AG04449 (cell line): ENCODE results near the gene APAF1.
"Not testable (repeated sequence)": the region's sequence is repeated elsewhere in the genome, so short reads cannot be mapped to it uniquely, and the experiment has no call there.

Experiments
- CTCF ChIA-PET: fragments of 350-600 bp; formaldehyde crosslinking; extraction: SDS; loops from one replicate; lab custom pipeline; 2021; ENCODE audit warnings: antibody characterized with exemption; lab: Yijun Ruan, JAX
- POLR2A ChIA-PET: fragments of 400-600, 350-600 bp; formaldehyde crosslinking; extraction: SDS; loops from one replicate; lab custom pipeline; 2020; ENCODE audit warnings: antibody characterized with exemption, inconsistent platforms; lab: Yijun Ruan, JAX
- DNase-seq: peaks from one replicate; pipeline ENCODE4 v3.0.0-alpha.2; 2010; ENCODE audit warnings: low read depth, low spot score
- H3K4me3 ChIP-seq: 2 replicates; pipeline ENCODE4 v1.5.1; 2011; ENCODE audit warnings: low read depth, mild to moderate bottlenecking, control low read depth, low read length
- CTCF ChIP-seq: IDR thresholded peaks from one replicate; pipeline ENCODE4 v1.5.1; 2011; ENCODE audit warnings: mild to moderate bottlenecking, moderate library complexity, low read length, control low read depth, inconsistent platforms; ENCODE audit not compliant: insufficient read depth; ENCODE audit errors: missing control alignments

APAF1 gene

GRCh38 chr12:98644712-98645571, at the start of gene APAF1, which contains the start of gene IKBIP:
Gene APAF1 (plus strand): TSS chr12:98645290. CDS start chr12:98648360, 3,070 bp downstream.
Gene IKBIP (minus strand): TSS chr12:98644788. CDS start chr12:98644701, 87 bp downstream.
- peak within 1 kb of the TSS; percentile 92 for H3K4me3 ChIP-seq
- ChIA-PET POLR2A (interaction anchor here (0.7 to 1.6 kb wide), 4 partner anchors 9 to 51 kb away, joined by 3 to 5 read pairs (median 4); partner anchors contain the start of gene SLC25A3), CTCF (interaction anchor here (0.8 to 1.7 kb wide), 8 partner anchors 9 to 154 kb away, joined by 3 to 6 read pairs (median 4); no protein-coding TSS in a partner anchor)
- peak; percentile 49 for DNase-seq
- TF ChIP-seq CTCF, result peak; percentile 21

- ChIA-PET CTCF (interaction anchor here (1.1 to 1.2 kb wide), 2 partner anchors 31 kb away, joined by 3 to 6 read pairs; no protein-coding TSS in a partner anchor), POLR2A (interaction anchor here (0.7 to 1.6 kb wide), 2 partner anchors 9 to 126 kb away, joined by 3 to 4 read pairs; no protein-coding TSS in a partner anchor)
- DNase-seq, H3K4me3 ChIP-seq: not testable (repeated sequence)
Measured at GRCh38 chr12:98597313-98597712, 47.8 kb upstream of the APAF1 start.

- H3K4me3 ChIP-seq, result no peak overlapping the region
- POLR2A ChIA-PET, result interaction anchor here (0.6 to 1.6 kb wide), 2 partner anchors 8 to 80 kb away, joined by 3 to 5 read pairs; partner anchors contain the start of gene SLC25A3
- CTCF ChIA-PET, result interaction anchor here (1.2 to 1.4 kb wide), 2 partner anchors 16 to 36 kb away, joined by 3 read pairs; no protein-coding TSS in a partner anchor
- DNase-seq, result no peak
- no peak for TF ChIP-seq CTCF
Measured at GRCh38 chr12:98601924-98602323, 43.2 kb upstream of the APAF1 start.

GRCh38 chr12:98606359-98606988, 38.6 kb upstream of the APAF1 start:
- ChIA-PET POLR2A (interaction anchor here (0.9 to 3.5 kb wide), 2 partner anchors 8 to 12 kb away, joined by 3 to 22 read pairs; partner anchors contain the start of gene SLC25A3), CTCF (interaction anchor here (0.9 to 1.8 kb wide), 6 partner anchors 11 to 392 kb away, joined by 3 to 5 read pairs (median 3); no protein-coding TSS in a partner anchor)
- no peak for DNase-seq
- no peak overlapping the region for H3K4me3 ChIP-seq
- TF ChIP-seq CTCF, result no peak

- no peak for TF ChIP-seq CTCF
- CTCF ChIA-PET, result no interaction called here
- DNase-seq, result no peak
- no peak overlapping the region for H3K4me3 ChIP-seq
- POLR2A ChIA-PET, result interaction anchor here (0.7 to 1.0 kb wide), 2 partner anchors 12 to 19 kb away, joined by 3 to 4 read pairs; no protein-coding TSS in a partner anchor
Measured at GRCh38 chr12:98610596-98610995, 34.5 kb upstream of the APAF1 start.

- H3K4me3 ChIP-seq, result no peak overlapping the region
- POLR2A ChIA-PET, result interaction anchor here (0.7 kb wide), 1 partner anchor 140 kb away, joined by 3 read pairs; no protein-coding TSS in a partner anchor
- DNase-seq, result no peak
- no peak for TF ChIP-seq CTCF
- CTCF ChIA-PET, result interaction anchor here (1.2 kb wide), 1 partner anchor 46 kb away, joined by 3 read pairs; no protein-coding TSS in a partner anchor
Measured at GRCh38 chr12:98612696-98613334, 32.3 kb upstream of the APAF1 start.
